A549 (cell line): ENCODE results near the gene ZSCAN29. TPM values are rescaled to one million over a fixed set of nuclear protein-coding genes. Genes with fewer than 3 reads are reported as not detected.

ENCODE experiments used
- ATAC-seq, 2 experiments: fragments of 200-7000 bp in 1 of 2; fragments of >200 bp in 1 of 2; cut with Nextera tagmentation in 1 of 2; cut with Tn5 transposase in 1 of 2; 3 replicates each; pipeline versions ENCODE4 v1.8.0 to v1.9.1; 2018 to 2020; ENCODE audit warnings: mild to moderate bottlenecking in 1 of 2, moderate library complexity in 1 of 2
- CTCF ChIA-PET: fragments of 300-600 bp; sonication (Branson Sonifier 250); formaldehyde crosslinking; extraction: SDS; loops from one replicate; lab custom pipeline; 2021; ENCODE audit warnings: antibody characterized with exemption, inconsistent platforms; lab: Yijun Ruan, JAX
- POLR2A ChIA-PET: fragments of 350-600 bp; formaldehyde crosslinking; extraction: SDS; loops from one replicate; lab custom pipeline; 2021; ENCODE audit warnings: antibody characterized with exemption, inconsistent platforms; lab: Yijun Ruan, JAX
- DNase-seq, 2 experiments: peaks; one replicate each; pipeline versions ENCODE4 v3.0.0 to v3.0.0-alpha.2; 2011 to 2016; ENCODE audit warnings: low read depth in 1 of 2, low spot score in 1 of 2
- FAIRE-seq: peaks from 2 replicates; lab custom pipeline; 2011; peaks lifted over from hg19 to GRCh38; lab: Jason Lieb, UNC
- H3K27ac ChIP-seq, 2 experiments: fragments of >200 bp; sonication (Bioruptor Twin); formaldehyde crosslinking; 3 replicates each; pipeline ENCODE4 v1.5.1; 2016 to 2017
- H3K4me1 ChIP-seq: fragments of >200 bp; sonication (Bioruptor Twin); formaldehyde crosslinking; 3 replicates; pipeline ENCODE4 v1.6.1; 2016
- H3K4me2 ChIP-seq: fragments of >200 bp; sonication (Bioruptor Twin); formaldehyde crosslinking; 3 replicates; pipeline ENCODE4 v1.6.1; 2016
- H3K4me3 ChIP-seq: fragments of >200 bp; sonication (Bioruptor Twin); formaldehyde crosslinking; 3 replicates; pipeline ENCODE4 v1.5.1; 2016
- H3K9me3 ChIP-seq: fragments of >200 bp; sonication (Bioruptor Twin); formaldehyde crosslinking; 3 replicates; pipeline ENCODE4 v1.6.1; 2016
- BHLHE40 ChIP-seq: IDR thresholded peaks from 2 replicates; pipeline ENCODE4 v1.6.1; 2012; ENCODE audit warnings: low read depth, low read length, inconsistent platforms
- CBX2 ChIP-seq: fragments of 200-600 bp; sonication (generic); IDR thresholded peaks from 2 replicates; pipeline ENCODE4 v1.6.1; 2016; ENCODE audit warnings: low read depth, mild to moderate bottlenecking, borderline replicate concordance
- CBX8 ChIP-seq: fragments of 200-600 bp; sonication (generic); IDR thresholded peaks from 2 replicates; pipeline ENCODE4 v1.6.1; 2016
- CHD2 ChIP-seq: fragments of 150-350 bp; IDR thresholded peaks from 2 replicates; pipeline ENCODE4 v1.6.1; 2014; ENCODE audit warnings: low read length; ENCODE audit not compliant: partially characterized antibody
- EHMT2 ChIP-seq: fragments of 200-600 bp; sonication (generic); IDR thresholded peaks from 2 replicates; pipeline ENCODE4 v1.6.1; 2016; ENCODE audit warnings: antibody characterized with exemption, low read depth, mild to moderate bottlenecking, moderate library complexity
- EP300 ChIP-seq, 2 experiments: fragments of >200 bp; sonication (Bioruptor Twin); formaldehyde crosslinking; IDR thresholded peaks; 2 replicates in 1 of 2; 3 replicates in 1 of 2; pipeline ENCODE4 v1.6.1; 2016 to 2017
- ESRRA ChIP-seq: fragments of 150-350 bp; IDR thresholded peaks from 2 replicates; pipeline ENCODE4 v1.6.1; 2014; ENCODE audit warnings: mild to moderate bottlenecking, low read length, borderline replicate concordance
- FOSB ChIP-seq: fragments of 250-450 bp; sonication (Bioruptor Pico); IDR thresholded peaks from 2 replicates; pipeline ENCODE4 v1.5.0; 2020; ENCODE audit warnings: mild to moderate bottlenecking, moderate library complexity
- FOSL2 ChIP-seq, 2 experiments: fragments of 450-650 bp in 1 of 2; fragments of >200 bp in 1 of 2; sonication (Bioruptor Twin) in 1 of 2; formaldehyde crosslinking; IDR thresholded peaks; 2 replicates each; pipeline versions ENCODE4 v1.5.0 to v1.6.1; 2016 to 2020; ENCODE audit warnings: mild to moderate bottlenecking in 1 of 2, moderate library complexity in 1 of 2
- FOXS1 ChIP-seq: fragments of 250-450 bp; sonication (Bioruptor Pico); IDR thresholded peaks from 2 replicates; pipeline ENCODE4 v1.5.0; 2020; ENCODE audit warnings: mild to moderate bottlenecking, moderate library complexity
- HDAC2 ChIP-seq: fragments of 200-600 bp; sonication (generic); IDR thresholded peaks from 2 replicates; pipeline ENCODE4 v1.6.1; 2016
- HEYL ChIP-seq: fragments of 250-450 bp; sonication (Bioruptor Pico); IDR thresholded peaks from 2 replicates; pipeline ENCODE4 v1.8.0; 2021; ENCODE audit warnings: mild to moderate bottlenecking, moderate library complexity
- HOXB5 ChIP-seq: fragments of 250-450 bp; sonication (Bioruptor Pico); IDR thresholded peaks from 2 replicates; pipeline ENCODE4 v1.5.0; 2020; ENCODE audit warnings: mild to moderate bottlenecking, moderate library complexity
- JUN ChIP-seq, 2 experiments: fragments of >200 bp; sonication (Bioruptor Twin); formaldehyde crosslinking; IDR thresholded peaks; 2 replicates in 1 of 2; 3 replicates in 1 of 2; pipeline ENCODE4 v1.6.1; 2016 to 2017
- MAFK ChIP-seq: fragments of 450-650 bp; IDR thresholded peaks from 2 replicates; pipeline ENCODE4 v1.6.1; 2014; ENCODE audit not compliant: partially characterized antibody
- NFE2L2 ChIP-seq: fragments of 150-350 bp; conservative IDR thresholded peaks from 2 replicates; pipeline ENCODE4 v1.6.1; 2014; ENCODE audit warnings: low read length
- NPAS2 ChIP-seq: fragments of 250-450 bp; sonication (Bioruptor Pico); IDR thresholded peaks from 2 replicates; pipeline ENCODE4 v1.8.0; 2022; ENCODE audit warnings: mild to moderate bottlenecking, moderate library complexity, borderline replicate concordance
- PHF8 ChIP-seq: fragments of 200-600 bp; sonication (generic); IDR thresholded peaks from 2 replicates; pipeline ENCODE4 v1.6.1; 2016; ENCODE audit warnings: low read depth, mild to moderate bottlenecking, antibody characterized with exemption, moderate library complexity, borderline replicate concordance
- POLR2AphosphoS2 ChIP-seq: conservative IDR thresholded peaks from 2 replicates; pipeline ENCODE4 v1.6.1; 2012; ENCODE audit warnings: low read length, improper control_type of control experiment, inconsistent platforms
- RARB ChIP-seq: fragments of 250-450 bp; sonication (Bioruptor Pico); IDR thresholded peaks from 2 replicates; pipeline ENCODE4 v1.8.0; 2021; ENCODE audit warnings: mild to moderate bottlenecking, moderate library complexity
- RCOR1 ChIP-seq: fragments of 150-350 bp; IDR thresholded peaks from 2 replicates; pipeline ENCODE4 v1.6.1; 2014; ENCODE audit warnings: antibody characterized with exemption, low read length, low read depth
- RFX5 ChIP-seq: fragments of 450-650 bp; IDR thresholded peaks from 2 replicates; pipeline ENCODE4 v1.7.1; 2014; ENCODE audit warnings: antibody characterized with exemption, mild to moderate bottlenecking, moderate library complexity
- RNF2 ChIP-seq: fragments of 200-600 bp; sonication (generic); IDR thresholded peaks from 2 replicates; pipeline ENCODE4 v1.6.1; 2016; ENCODE audit warnings: low read depth, mild to moderate bottlenecking, antibody characterized with exemption, moderate library complexity, borderline replicate concordance
- SMC3 ChIP-seq: fragments of >200 bp; sonication (Bioruptor Twin); formaldehyde crosslinking; IDR thresholded peaks from 3 replicates; pipeline ENCODE4 v1.6.1; 2018; ENCODE audit warnings: inconsistent platforms
- ZC3H11A ChIP-seq: fragments of 450-650 bp; IDR thresholded peaks from 2 replicates; pipeline ENCODE4 v1.6.1; 2014; ENCODE audit warnings: antibody characterized with exemption, mild to moderate bottlenecking
- ZFP36 ChIP-seq: fragments of 450-650 bp; IDR thresholded peaks from 2 replicates; pipeline ENCODE4 v1.6.1; 2014; ENCODE audit warnings: borderline replicate concordance; ENCODE audit not compliant: partially characterized antibody
- ZSCAN20 ChIP-seq: fragments of 250-450 bp; sonication (Bioruptor Pico); IDR thresholded peaks from 2 replicates; pipeline ENCODE4 v1.8.0; 2022; ENCODE audit warnings: mild to moderate bottlenecking, moderate library complexity
- WGBS: methylation state at CpG from one replicate; pipeline ENCODE4 v1.1.6; 2017; ENCODE audit errors: missing lambda C conversion rate; 5-methylcytosine and 5-hydroxymethylcytosine counted together
- polyA minus RNA-seq: library from RNA; depleted of rRNA, polyadenylated mRNA; stranded (reverse); fragments of >200 nt; gene quantifications from 2 replicates; pipeline ENCODE4 v1.2.3, GENCODE V29; 2011; rRNA and poly(A)+ RNA removed
- polyA plus RNA-seq, 4 experiments: library from polyadenylated mRNA; depleted of rRNA in 3 of 4; stranded (reverse); fragments of >200 nt; fragmentation: RNase III in 1 of 4; extraction: RNeasy Plus Mini Kit Qiagen cat#74134 plus additional on column Dnase treatment in 1 of 4; gene quantifications; 2 replicates in 3 of 4; 3 replicates in 1 of 4; pipeline ENCODE4 v1.2.3, GENCODE V29; 2011 to 2017
- TF ChIP-seq, protein P1 (sequence below): fragments of 450-650 bp; IDR thresholded peaks from 2 replicates; pipeline ENCODE4 v1.6.1; 2014; ENCODE audit warnings: antibody characterized with exemption
- TF ChIP-seq, protein P2 (sequence below): IDR thresholded peaks from 2 replicates; pipeline ENCODE4 v1.6.1; 2012; ENCODE audit warnings: low read depth, borderline replicate concordance
- TF ChIP-seq, protein P3 (sequence below): IDR thresholded peaks from 2 replicates; pipeline ENCODE4 v1.6.1; 2012
- TF ChIP-seq, protein P4 (sequence below): fragments of 250-450 bp; sonication (Bioruptor Pico); IDR thresholded peaks from 2 replicates; pipeline ENCODE4 v1.5.0; 2020; ENCODE audit warnings: low read depth, mild to moderate bottlenecking, moderate library complexity
- TF ChIP-seq, protein P5 (sequence below): fragments of >200 bp; sonication (Bioruptor Twin); formaldehyde crosslinking; IDR thresholded peaks from 3 replicates; pipeline ENCODE4 v1.5.1; 2016
- TF ChIP-seq, protein P6 (sequence below): IDR thresholded peaks from 2 replicates; pipeline ENCODE4 v1.6.1; 2012

ZSCAN29 gene
- polyA plus RNA-seq (2011; rRNA removed) (10.7 and 13.8 TPM in 2 replicates), polyA plus RNA-seq (2017; fragmentation: RNase III; extraction: RNeasy Plus Mini Kit Qiagen cat#74134 plus additional on column Dnase treatment) (12.7 to 14.4 TPM (median 13.7 TPM) in 3 replicates), polyA minus RNA-seq (9.3 and 9.8 TPM in 2 replicates)
- polyA plus RNA-seq (2012; cell fraction: cytosol; rRNA removed), result 4.1 and 4.4 TPM in 2 replicates
- 5.0 and 8.6 TPM in 2 replicates for polyA plus RNA-seq (2012; cell fraction: nucleus; rRNA removed)

DNA sequence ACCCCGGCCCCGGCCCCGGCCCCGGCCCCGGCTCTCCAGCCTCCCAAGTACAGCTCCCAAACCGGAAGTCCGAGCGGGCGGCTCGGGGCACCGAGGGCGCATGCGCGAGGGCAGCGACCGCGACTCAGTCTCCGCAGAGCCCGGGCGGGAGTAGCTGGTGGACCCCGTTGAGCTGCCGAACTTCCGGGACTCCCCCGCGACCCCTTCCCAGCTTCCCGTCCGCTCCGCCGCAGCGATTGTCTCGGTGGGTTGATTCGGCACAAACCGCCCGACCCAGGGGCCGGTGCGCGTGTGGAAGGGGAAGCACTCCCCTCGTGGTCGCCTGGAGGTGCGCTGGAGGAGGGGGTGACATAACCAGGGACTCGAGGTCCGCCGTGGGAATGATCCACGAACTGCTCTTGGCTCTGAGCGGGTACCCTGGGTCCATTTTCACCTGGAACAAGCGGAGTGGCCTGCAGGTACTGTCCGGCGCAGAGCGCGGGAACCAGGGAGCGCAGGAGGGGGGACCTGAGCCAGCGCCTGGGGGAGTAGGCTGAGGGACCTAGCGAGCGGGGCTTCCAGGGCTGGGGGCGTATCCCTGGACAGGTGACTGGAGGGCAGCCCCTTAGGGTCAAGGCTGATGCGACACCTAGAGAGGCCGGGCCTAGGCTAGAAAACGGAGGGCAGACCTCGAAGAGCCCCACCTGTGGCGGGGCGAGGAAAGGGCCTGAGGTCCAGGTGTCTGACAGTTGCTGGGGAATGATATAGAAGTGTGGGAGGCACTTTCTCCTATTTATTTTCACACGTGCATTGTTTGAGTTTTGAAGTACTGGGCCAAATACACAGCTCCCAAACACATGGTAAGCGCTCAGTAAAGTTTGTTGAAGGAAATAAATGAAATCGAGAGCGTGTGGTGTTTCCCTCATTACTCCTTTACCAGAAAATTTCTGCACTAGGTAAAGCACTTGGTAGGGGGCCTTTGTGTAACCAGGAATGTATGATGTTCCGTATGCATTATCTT, at the start of gene ZSCAN29, which contains the start of gene TUBGCP4:
Gene ZSCAN29 (minus strand): TSS at position 69 of the 1,000 bp plus-strand sequence. CDS start 1,130 bp downstream, outside the sequence.
Gene TUBGCP4 (plus strand): TSS at position 127 of the 1,000 bp plus-strand sequence. CDS start 254 bp downstream, at position 381.
- ATAC-seq, result peak; percentile 95 to 97
- WGBS, result 25% methylated on average over 11 of the region's 66 CpGs
- Histone ChIP-seq H3K9me3 (peaks cover 18% of the 10 kb centered on the region), H3K27ac (peak within 1 kb of the TSS; percentile 92 to 96), H3K4me3 (peak within 1 kb of the TSS; percentile 96), H3K4me1 (peaks cover 12% of the 10 kb centered on the region; the same call in 2 of the 3 replicates), H3K4me2 (peak within 1 kb of the TSS; percentile 92)
- CTCF ChIA-PET, result interaction anchor here (0.9 to 1.3 kb wide), 4 partner anchors 8 to 18 kb away, joined by 3 to 4 read pairs (median 4); no protein-coding TSS in a partner anchor
- no peak for FAIRE-seq
- POLR2A ChIA-PET, result interaction anchor here (0.7 kb wide), 1 partner anchor 19 kb away, joined by 3 read pairs; no protein-coding TSS in a partner anchor
- peak; percentile 76 for DNase-seq
- TF ChIP-seq, protein P1, sequence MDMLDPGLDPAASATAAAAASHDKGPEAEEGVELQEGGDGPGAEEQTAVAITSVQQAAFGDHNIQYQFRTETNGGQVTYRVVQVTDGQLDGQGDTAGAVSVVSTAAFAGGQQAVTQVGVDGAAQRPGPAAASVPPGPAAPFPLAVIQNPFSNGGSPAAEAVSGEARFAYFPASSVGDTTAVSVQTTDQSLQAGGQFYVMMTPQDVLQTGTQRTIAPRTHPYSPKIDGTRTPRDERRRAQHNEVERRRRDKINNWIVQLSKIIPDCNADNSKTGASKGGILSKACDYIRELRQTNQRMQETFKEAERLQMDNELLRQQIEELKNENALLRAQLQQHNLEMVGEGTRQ, result no peak
- no peak for TF ChIP-seq RCOR1
- TF ChIP-seq RNF2, result 0 out of 2 replicates have a peak, but pooled peaks have one; percentile 20
- TF ChIP-seq HEYL (CRISPR knock-in tag), result no peak
- no peak for TF ChIP-seq EHMT2
- no peak for TF ChIP-seq MAFK
- TF ChIP-seq, protein P2, sequence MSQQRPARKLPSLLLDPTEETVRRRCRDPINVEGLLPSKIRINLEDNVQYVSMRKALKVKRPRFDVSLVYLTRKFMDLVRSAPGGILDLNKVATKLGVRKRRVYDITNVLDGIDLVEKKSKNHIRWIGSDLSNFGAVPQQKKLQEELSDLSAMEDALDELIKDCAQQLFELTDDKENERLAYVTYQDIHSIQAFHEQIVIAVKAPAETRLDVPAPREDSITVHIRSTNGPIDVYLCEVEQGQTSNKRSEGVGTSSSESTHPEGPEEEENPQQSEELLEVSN, result peak; percentile 84; the same call in 1 of the 2 replicates
- peak; percentile 28; the same call in 1 of the 2 replicates for TF ChIP-seq PHF8
- TF ChIP-seq, protein P3, sequence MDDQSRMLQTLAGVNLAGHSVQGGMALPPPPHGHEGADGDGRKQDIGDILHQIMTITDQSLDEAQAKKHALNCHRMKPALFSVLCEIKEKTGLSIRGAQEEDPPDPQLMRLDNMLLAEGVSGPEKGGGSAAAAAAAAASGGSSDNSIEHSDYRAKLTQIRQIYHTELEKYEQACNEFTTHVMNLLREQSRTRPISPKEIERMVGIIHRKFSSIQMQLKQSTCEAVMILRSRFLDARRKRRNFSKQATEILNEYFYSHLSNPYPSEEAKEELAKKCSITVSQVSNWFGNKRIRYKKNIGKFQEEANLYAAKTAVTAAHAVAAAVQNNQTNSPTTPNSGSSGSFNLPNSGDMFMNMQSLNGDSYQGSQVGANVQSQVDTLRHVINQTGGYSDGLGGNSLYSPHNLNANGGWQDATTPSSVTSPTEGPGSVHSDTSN, result no peak
- TF ChIP-seq HDAC2, result no peak
- no peak for TF ChIP-seq ZC3H11A
- TF ChIP-seq, protein P4, sequence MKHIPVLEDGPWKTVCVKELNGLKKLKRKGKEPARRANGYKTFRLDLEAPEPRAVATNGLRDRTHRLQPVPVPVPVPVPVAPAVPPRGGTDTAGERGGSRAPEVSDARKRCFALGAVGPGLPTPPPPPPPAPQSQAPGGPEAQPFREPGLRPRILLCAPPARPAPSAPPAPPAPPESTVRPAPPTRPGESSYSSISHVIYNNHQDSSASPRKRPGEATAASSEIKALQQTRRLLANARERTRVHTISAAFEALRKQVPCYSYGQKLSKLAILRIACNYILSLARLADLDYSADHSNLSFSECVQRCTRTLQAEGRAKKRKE (CRISPR knock-in tag), result no peak
- TF ChIP-seq, protein P5, sequence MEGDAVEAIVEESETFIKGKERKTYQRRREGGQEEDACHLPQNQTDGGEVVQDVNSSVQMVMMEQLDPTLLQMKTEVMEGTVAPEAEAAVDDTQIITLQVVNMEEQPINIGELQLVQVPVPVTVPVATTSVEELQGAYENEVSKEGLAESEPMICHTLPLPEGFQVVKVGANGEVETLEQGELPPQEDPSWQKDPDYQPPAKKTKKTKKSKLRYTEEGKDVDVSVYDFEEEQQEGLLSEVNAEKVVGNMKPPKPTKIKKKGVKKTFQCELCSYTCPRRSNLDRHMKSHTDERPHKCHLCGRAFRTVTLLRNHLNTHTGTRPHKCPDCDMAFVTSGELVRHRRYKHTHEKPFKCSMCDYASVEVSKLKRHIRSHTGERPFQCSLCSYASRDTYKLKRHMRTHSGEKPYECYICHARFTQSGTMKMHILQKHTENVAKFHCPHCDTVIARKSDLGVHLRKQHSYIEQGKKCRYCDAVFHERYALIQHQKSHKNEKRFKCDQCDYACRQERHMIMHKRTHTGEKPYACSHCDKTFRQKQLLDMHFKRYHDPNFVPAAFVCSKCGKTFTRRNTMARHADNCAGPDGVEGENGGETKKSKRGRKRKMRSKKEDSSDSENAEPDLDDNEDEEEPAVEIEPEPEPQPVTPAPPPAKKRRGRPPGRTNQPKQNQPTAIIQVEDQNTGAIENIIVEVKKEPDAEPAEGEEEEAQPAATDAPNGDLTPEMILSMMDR, result peak; percentile 16; the same call in 2 of the 3 replicates
- TF ChIP-seq POLR2AphosphoS2, result no peak
- TF ChIP-seq CHD2, result no peak
- TF ChIP-seq FOSL2 (IDR thresholded peaks at IDR 0.05), result no peak
- TF ChIP-seq FOSL2 (CRISPR knock-in tag; IDR thresholded peaks at IDR 0.05), result no peak
- TF ChIP-seq ZSCAN20 (CRISPR knock-in tag), result no peak
- no peak for TF ChIP-seq RFX5
- TF ChIP-seq RARB, result no peak
- TF ChIP-seq CBX2, result no peak
- TF ChIP-seq NFE2L2, result no peak
- TF ChIP-seq HOXB5 (CRISPR knock-in tag), result 0 out of 2 replicates have a peak, but pooled peaks have one; percentile 17
- no peak for TF ChIP-seq FOSB (CRISPR knock-in tag)
- no peak for TF ChIP-seq ZFP36
- no peak for TF ChIP-seq CBX8
- TF ChIP-seq NPAS2 (CRISPR knock-in tag), result no peak
- no peak for TF ChIP-seq EP300 (IDR thresholded peaks at IDR 0.05)
- TF ChIP-seq ESRRA, result no peak
- no peak for TF ChIP-seq BHLHE40
- no peak for TF ChIP-seq FOXS1 (CRISPR knock-in tag)
- no peak for TF ChIP-seq SMC3
- TF ChIP-seq, protein P6, sequence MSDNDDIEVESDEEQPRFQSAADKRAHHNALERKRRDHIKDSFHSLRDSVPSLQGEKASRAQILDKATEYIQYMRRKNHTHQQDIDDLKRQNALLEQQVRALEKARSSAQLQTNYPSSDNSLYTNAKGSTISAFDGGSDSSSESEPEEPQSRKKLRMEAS, result peak; percentile 83
- TF ChIP-seq JUN (IDR thresholded peaks at IDR 0.05), result 0 out of 5 replicates have a peak, but pooled peaks of 1 of the 2 experiments have one; percentile 16
